HG02870 (cell line): ENCODE results near the gene TLR5.

Source experiments
- ATAC-seq: cut with Tn5 transposase; IDR thresholded peaks from one replicate; pipeline ENCODE4 v1.9.1; 2021; ENCODE audit warnings: mild to moderate bottlenecking, moderate library complexity; ENCODE audit not compliant: unreplicated experiment

The TLR5 gene

DNA sequence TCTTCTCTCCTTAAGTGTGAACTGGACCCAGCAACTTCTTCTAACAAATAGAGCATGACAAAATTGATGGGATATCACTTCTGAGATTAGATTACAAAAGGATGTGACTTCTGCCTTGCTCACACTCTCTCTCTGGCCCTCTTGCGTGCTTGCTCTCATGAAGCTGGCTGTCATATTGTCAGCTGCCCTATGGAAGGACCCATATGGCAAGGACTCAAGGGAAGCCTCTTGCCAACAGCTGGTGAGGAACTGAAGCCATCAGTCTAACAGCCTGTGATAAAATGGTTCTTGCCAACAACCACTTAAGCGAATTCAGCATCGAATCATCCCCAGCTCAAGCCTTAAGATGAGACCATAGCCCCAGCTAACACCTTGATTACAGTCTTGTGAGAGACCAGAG, 4.8 kb upstream of the TLR5 start:
- ATAC-seq: no peak

- no peak for ATAC-seq
These were observed 4.4 kb upstream of the TLR5 start for GRCh38 chr1:223147409-223147808.

- no peak for ATAC-seq
These were observed 3.7 kb upstream of the TLR5 start for GRCh38 chr1:223146745-223147144.

- ATAC-seq: no peak
These were observed 1.9 kb upstream of the TLR5 start for GRCh38 chr1:223144914-223145313.

- no peak for ATAC-seq
These were observed 1.4 kb upstream of the TLR5 start for GRCh38 chr1:223144431-223144830.

DNA sequence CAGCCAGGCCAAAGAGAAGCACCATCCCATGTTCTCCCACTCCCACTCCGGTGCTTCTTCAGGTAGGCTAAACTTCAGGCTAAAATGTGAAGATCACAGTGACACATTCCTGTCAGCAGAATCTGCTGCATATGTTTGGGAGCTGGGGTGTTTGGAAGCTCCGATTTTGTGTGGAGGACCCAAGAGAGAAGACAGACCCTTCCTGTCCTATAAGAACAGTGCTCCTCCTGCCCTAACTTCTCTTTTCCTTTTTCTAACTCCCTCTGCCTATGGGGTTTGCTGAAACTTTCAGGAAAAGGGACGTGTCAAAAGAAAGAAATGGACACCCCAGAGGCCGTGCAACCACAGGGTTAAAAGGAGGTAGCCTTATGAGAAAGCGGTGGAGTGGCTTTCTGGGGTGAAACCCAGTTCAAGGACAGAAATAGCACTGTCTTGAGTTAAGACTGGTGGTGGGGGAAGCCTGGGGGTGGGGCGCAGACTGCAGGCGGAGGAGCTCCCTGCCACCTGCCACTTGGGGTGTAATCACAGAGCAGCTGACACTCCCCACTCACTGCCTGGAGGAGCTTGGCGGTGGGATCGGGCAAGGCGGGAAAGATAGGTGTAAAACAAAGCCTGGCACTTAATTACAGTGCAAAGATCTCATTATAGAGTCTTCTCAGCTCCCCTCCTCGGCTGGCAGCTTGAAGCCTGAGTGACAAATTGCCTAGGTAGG, 645 bp upstream of the TLR5 start:
- no peak for ATAC-seq

GRCh38 chr1:223142269-223142668, 779 bp downstream of the TLR5 start:
- no peak for ATAC-seq

DNA sequence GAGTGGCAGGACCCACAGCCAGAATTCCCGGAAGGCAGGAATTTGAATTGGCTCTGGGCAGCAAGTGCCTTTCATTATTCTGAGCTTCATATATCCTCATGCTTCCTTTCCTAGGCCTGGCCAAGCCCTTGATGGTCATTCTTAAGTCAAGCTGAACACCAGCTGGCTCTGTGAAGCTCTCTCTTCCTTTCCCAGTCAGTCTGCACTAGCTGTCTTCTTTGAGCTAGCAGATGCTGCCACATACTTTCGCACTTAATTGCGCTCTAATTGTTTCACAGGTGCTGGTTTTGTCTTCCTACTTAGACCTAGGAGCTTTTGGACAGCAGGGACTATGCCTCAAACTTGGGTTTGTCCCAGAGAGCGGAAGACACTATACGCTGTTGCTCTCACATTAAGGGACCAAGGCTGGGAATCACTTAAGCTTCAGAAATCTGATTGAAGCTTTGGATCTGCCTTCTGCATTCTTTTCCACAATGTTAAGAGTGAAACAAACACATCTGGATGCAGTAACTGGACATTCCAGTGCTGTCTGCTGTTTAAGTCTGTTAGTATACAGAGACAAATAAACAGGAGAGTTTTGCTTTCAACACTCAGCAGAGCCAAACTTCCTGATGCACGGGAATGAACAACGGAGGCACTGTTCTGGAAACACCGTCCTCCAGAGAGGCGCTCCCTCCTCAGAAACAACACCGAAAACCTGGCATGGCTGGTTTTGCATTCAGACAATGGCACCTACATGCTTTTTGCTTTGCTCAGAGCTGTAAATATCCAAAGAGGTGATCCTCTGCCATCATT, 2.2 kb downstream of the TLR5 start:
- no peak for ATAC-seq

GRCh38 chr1:223137455-223138085, 5.5 kb downstream of the TLR5 start:
- no peak for ATAC-seq

- no peak for ATAC-seq
These were observed 7.0 kb downstream of the TLR5 start for GRCh38 chr1:223136086-223136485.

GRCh38 chr1:223135176-223135942, 7.7 kb downstream of the TLR5 start:
- no peak for ATAC-seq

DNA sequence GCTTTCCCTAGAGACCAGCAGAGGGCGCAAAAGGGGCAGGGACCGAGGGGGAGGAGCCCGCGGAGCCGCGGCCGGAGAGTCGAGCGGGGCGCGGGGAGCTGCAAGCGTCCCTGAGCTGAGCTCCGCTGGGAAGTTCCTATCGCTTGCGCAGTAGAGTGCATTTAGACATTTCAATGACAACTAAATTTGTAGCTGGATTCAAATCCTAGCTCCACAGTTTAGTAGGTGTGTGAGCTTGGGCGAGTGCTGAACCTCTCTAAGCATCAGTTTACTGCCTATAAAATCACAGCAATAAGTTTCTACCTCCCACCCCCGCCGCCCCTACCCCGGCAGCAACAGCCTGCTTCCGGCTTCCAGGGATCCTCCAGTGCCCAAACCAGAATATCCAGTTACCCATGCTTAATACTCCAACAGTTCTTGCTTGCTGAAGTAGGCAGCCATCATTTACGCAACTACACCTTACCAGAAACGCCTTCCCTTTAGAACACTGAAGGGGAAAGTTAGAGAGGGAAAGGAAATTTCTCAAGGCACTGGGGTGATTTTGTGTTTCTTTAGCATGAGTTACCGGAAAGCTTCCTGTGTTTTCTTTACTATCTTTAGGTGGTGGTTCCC, 9.1 kb downstream of the TLR5 start:
- ATAC-seq: peak; percentile 78

- ATAC-seq: no peak
These were observed 9.7 kb downstream of the TLR5 start for GRCh38 chr1:223133306-223133823.

GRCh38 chr1:223129229-223129901, 13.7 kb downstream of the TLR5 start:
- peak; percentile 37 for ATAC-seq

DNA sequence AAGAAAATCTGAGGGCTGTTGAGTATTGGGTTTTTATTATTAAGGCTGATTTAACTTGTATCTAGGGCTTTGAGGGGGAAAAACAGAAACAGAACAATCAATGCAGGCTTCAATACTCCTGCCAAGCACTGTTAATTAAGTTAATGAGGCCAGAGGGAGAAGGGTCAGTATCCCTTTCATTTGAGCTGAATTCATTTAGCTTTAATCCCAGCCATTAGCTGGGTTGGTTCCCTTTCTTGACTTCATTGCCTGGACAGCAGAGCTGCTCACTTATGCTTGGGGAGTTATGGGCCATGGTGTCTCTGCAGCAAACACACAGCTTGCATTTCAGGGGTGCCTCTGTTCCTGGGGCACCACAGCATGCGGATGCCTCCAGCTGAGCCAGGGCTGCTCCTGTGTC, 16.3 kb downstream of the TLR5 start:
- no peak for ATAC-seq

DNA sequence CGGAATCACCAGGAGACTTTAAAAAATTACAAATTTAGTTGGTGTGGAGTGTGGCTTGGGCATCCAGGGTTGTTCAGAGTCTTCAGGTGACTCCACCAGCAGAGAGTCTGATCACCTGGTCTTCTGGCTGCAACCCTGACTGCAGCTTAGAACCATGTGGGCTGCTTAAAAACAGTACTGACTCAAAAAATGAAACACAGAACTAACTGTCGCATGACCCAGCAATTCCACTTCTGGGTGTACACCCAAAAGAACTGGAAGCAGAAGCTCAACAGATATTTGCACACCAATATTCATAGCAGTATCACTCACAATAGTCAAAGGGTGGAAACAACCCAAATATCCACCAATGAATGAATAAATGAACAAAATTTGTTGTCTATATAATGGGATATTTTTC, 17.3 kb downstream of the TLR5 start:
- ATAC-seq: no peak

DNA sequence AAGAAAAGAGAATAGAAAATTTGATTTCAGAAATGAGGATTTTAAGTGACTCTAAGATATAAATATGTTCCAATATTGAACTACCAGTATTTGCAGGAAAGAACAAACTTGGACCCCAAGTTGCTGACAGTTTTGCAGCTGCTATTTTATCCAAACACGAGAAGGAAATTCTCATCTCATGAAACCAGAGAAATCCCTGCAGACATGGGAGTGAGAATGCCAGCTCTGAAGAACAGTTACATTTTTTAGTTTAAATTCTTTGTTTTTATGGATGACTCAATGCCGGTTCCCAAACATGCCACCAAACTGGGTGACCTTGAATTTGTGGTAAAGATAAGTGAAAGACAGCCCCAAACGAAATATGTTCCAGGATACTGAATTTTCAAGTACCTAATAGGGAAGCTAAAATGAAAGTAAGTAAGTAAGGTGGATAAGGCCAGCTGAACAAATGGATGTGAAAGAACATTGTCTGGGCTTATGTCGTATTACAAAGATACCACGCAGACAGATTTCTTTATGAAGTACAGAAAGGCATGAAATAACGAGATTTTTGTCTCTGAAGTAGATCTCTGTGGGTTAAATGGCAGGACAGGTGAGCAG, 19.9 kb downstream of the TLR5 start:
- ATAC-seq: no peak

DNA sequence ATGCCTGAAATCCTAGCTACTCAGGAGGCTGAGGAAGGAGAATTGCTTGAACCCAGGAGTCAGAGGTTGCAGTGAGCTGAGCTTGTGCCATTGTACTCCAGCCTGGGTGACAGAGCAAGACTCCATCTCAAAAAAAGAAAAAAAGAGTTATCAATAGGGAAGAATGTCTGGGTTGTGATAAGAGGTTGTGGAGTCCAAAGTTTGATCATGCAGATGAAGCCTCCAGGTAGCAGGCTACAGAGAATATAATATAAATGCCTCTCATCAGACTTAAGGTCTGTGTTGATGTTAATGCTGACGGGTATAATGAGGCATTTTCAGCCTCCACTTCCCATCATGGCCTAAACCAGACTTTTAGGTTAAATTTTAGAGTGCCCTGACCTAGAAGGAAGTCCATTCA, 24.6 kb downstream of the TLR5 start:
- no peak for ATAC-seq

GRCh38 chr1:223116950-223117349, 26.1 kb downstream of the TLR5 start:
- ATAC-seq: no peak

DNA sequence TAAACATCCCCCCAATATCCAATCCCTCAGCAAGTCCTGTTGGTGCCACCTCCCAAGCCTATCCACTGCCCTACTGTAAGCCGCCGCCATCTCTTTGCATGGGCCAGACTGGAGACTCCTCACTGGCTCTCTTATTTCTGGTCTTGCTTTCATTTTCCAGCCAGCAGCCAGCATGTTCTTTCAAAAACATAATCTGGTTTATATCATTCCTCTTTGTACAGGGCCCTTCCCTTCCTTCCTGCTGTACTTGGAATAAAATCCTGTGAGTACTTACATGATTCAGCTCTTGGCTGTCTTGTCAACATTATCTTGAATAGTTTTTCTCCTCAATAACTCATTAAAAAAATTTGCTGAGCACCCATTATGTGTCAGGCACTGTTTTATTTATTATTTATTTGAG, 28.2 kb downstream of the TLR5 start:
- no peak for ATAC-seq
